Spleen (tissue), 11 donors: ENCODE measurements around the gene TMEM178B. TPM values are rescaled to one million over a fixed set of nuclear protein-coding genes. Genes with fewer than 3 reads are reported as not detected.

Experiments used
- DNase-seq: peaks from one replicate; pipeline ENCODE4 v3.0.0-alpha.2; 2020
- H3K27ac ChIP-seq, 8 donors: fragments of 200-600 bp; sonication (generic) in 7 of 8; 1 replicate in 4 of 8; 2 replicates in 4 of 8; pipeline versions ENCODE4 v1.5.0 to v1.8.0; 2016 to 2021; ENCODE audit warnings: inconsistent platforms in 4 of 8, mild to moderate bottlenecking in 4 of 8, moderate library complexity in 1 of 8
- H3K27me3 ChIP-seq, 7 donors: fragments of 200-600 bp; sonication (generic) in 6 of 7; replicated peaks in 1 of 7; 1 replicate in 4 of 7; 2 replicates in 3 of 7; pipeline versions ENCODE4 v1.5.0 to v1.8.0; 2016 to 2021; ENCODE audit warnings: inconsistent platforms in 3 of 7, mild to moderate bottlenecking in 1 of 7
- H3K36me3 ChIP-seq, 6 donors: fragments of 200-600 bp; sonication (generic) in 5 of 6; 1 replicate in 4 of 6; 2 replicates in 2 of 6; pipeline versions ENCODE4 v1.5.0 to v1.8.0; 2016 to 2021; ENCODE audit warnings: inconsistent platforms in 2 of 6
- H3K4me1 ChIP-seq, 6 donors: fragments of 200-600 bp; sonication (generic) in 5 of 6; 1 replicate in 3 of 6; 2 replicates in 3 of 6; pipeline versions ENCODE4 v1.5.0 to v1.8.0; 2016 to 2021; ENCODE audit warnings: inconsistent platforms in 3 of 6
- H3K4me3 ChIP-seq, 8 donors: fragments of 200-600 bp; sonication (generic) in 7 of 8; 1 replicate in 4 of 8; 2 replicates in 4 of 8; pipeline versions ENCODE4 v1.5.0 to v1.8.0; 2016 to 2021; ENCODE audit warnings: inconsistent platforms in 4 of 8, mild to moderate bottlenecking in 4 of 8, moderate library complexity in 2 of 8
- H3K9me3 ChIP-seq, 8 donors: fragments of 200-600 bp; sonication (generic) in 7 of 8; 1 replicate in 4 of 8; 2 replicates in 4 of 8; pipeline versions ENCODE4 v1.5.0 to v1.8.0; 2016 to 2021; ENCODE audit warnings: inconsistent platforms in 4 of 8
- CTCF ChIP-seq, 11 experiments: fragments of 200-600 bp in 7 of 11; fragments of 450-650 bp in 4 of 11; sonication (generic) in 4 of 11; IDR thresholded peaks in 8 of 11; conservative IDR thresholded peaks in 3 of 11; 1 replicate in 7 of 11; 2 replicates in 4 of 11; pipeline versions ENCODE4 v1.4.0 to v1.8.0; 2016 to 2021; ENCODE audit warnings: antibody characterized with exemption in 11 of 11, inconsistent platforms in 4 of 11, mild to moderate bottlenecking in 1 of 11
- POLR2A ChIP-seq, 3 donors: fragments of 450-650 bp; IDR thresholded peaks; one replicate each; pipeline ENCODE4 v1.5.1; 2017; ENCODE audit warnings: antibody characterized with exemption in 3 of 3, mild to moderate bottlenecking in 1 of 3
- POLR2AphosphoS5 ChIP-seq, 3 donors: sonication (generic); formaldehyde crosslinking; IDR thresholded peaks; one replicate each; pipeline ENCODE4 v1.5.1; 2017; ENCODE audit warnings: antibody characterized with exemption in 3 of 3
- WGBS, 5 donors: extraction: QIAGEN DNeasy Blood & Tissue Kit in 3 of 5; methylation state at CpG; one replicate each; pipeline versions ENCODE4 v1.1.5 to v1.1.7; 2013 to 2018; 5-methylcytosine and 5-hydroxymethylcytosine counted together
- intact Hi-C: fragments of 100-400 bp; cut with DNase I; formaldehyde crosslinking; loops from one replicate; pipeline ENCODE4 v1.15.0; 2023; ENCODE audit warnings: low total_unique reads
- polyA plus RNA-seq, 3 donors: library from polyadenylated mRNA; stranded (reverse); fragments of 200-250 nt; gene quantifications; one replicate each; pipeline ENCODE4 v1.2.1, GENCODE V29; 2013
- total RNA-seq, 7 donors: library from RNA; depleted of rRNA in 3 of 7; stranded (reverse); fragments of >200 nt in 3 of 7; fragmentation: NEBNext Ultra II Directional in 4 of 7; extraction: Animal tissue kit (Norgen Biotek cat#: 25700) in 4 of 7; gene quantifications; one replicate each; pipeline versions ENCODE4 v1.1.0 to v1.2.1, GENCODE V29; 2016 to 2021
- donor health status: healthy with polysubstance abuse.
- donor health status: DM: no; HTN: no; CAD: no; lungs with moderate emphysema.
- donor health status: DM: no; HTN: no; CAD: no.
- donor health status: Bipolar disorder and iron deficiency.
- donor health status: healthy.
- donor health status: DM: no; HTN: no; CAD: no.
- donor health status: DM: yes; HTN: yes; CAD: no.

The TMEM178B gene
- total and polyA plus RNA-seq, 10 donors, result 0.35 to 5.5 (median 1.3) TPM

GRCh38 chr7:141358386-141358785 lies 284.5 kb downstream of the TMEM178B start:
- intact Hi-C loops, result no loop called here
- Histone ChIP-seq H3K4me1 (no peaks in the 10 kb centered on the region), H3K27ac (no peak overlapping the region), H3K36me3 (no peaks in the 10 kb centered on the region), H3K27me3 (no peaks in the 10 kb centered on the region), H3K4me3 (no peak overlapping the region), H3K9me3 (peaks cover 0 to 5% (median 0%) of the 10 kb centered on the region in 8 donors)
- no peak for DNase-seq
- WGBS, 5 donors, result 72 to 87% (median 81%) methylated on average over 1 of the region's 1 CpG
- TF ChIP-seq POLR2A (IDR thresholded peaks at IDR 0.05) (no peak), CTCF (IDR thresholded peaks at IDR 0.05 in 8 of 11, conservative IDR thresholded peaks at IDR 0.05 in 3 of 11) (no peak), POLR2AphosphoS5 (IDR thresholded peaks at IDR 0.05) (no peak)

- 69 to 80% (median 77%) methylated on average over 3 of the region's 3 CpGs for WGBS, 5 donors
Measured at GRCh38 chr7:141359262-141359661, 285.4 kb downstream of the TMEM178B start.

GRCh38 chr7:141359740-141360415 lies 286.0 kb downstream of the TMEM178B start:
- H3K4me1 ChIP-seq, result no peaks in the 10 kb centered on the region
- no peak overlapping the region for H3K4me3 ChIP-seq
- no peaks in the 10 kb centered on the region for H3K36me3 ChIP-seq
- H3K27me3 ChIP-seq, result no peaks in the 10 kb centered on the region
- intact Hi-C loops, result no loop called here
- DNase-seq, result no peak
- no peak for TF ChIP-seq POLR2AphosphoS5 (IDR thresholded peaks at IDR 0.05)
- no peak for TF ChIP-seq CTCF (IDR thresholded peaks at IDR 0.05 in 8 of 11, conservative IDR thresholded peaks at IDR 0.05 in 3 of 11)
- no peak for TF ChIP-seq POLR2A (IDR thresholded peaks at IDR 0.05)
- WGBS, 5 donors, result 78 to 84% (median 80%) methylated on average over 5 of the region's 5 CpGs
- peaks cover 0 to 5% (median 0%) of the 10 kb centered on the region in 8 donors for H3K9me3 ChIP-seq
- no peak overlapping the region for H3K27ac ChIP-seq

More at GRCh38 chr7:141359262-141359661, 285.4 kb downstream of the TMEM178B start:
- H3K4me3 ChIP-seq, result no peak overlapping the region
- no peaks in the 10 kb centered on the region for H3K36me3 ChIP-seq
- no peaks in the 10 kb centered on the region for H3K27me3 ChIP-seq
- H3K9me3 ChIP-seq, result peaks cover 0 to 5% (median 0%) of the 10 kb centered on the region in 8 donors
- no peak overlapping the region for H3K27ac ChIP-seq
- H3K4me1 ChIP-seq, result no peaks in the 10 kb centered on the region
- TF ChIP-seq POLR2AphosphoS5 (IDR thresholded peaks at IDR 0.05) (no peak), POLR2A (IDR thresholded peaks at IDR 0.05) (no peak), CTCF (IDR thresholded peaks at IDR 0.05 in 8 of 11, conservative IDR thresholded peaks at IDR 0.05 in 3 of 11) (no peak)
- DNase-seq, result no peak
- intact Hi-C loops, result no loop called here

- H3K9me3 ChIP-seq, result peaks cover 0 to 5% (median 0%) of the 10 kb centered on the region in 8 donors
- 52 to 78% (median 66%) methylated on average over 3 of the region's 3 CpGs for WGBS, 5 donors
- H3K4me3 ChIP-seq, result no peak overlapping the region
- no peaks in the 10 kb centered on the region for H3K27me3 ChIP-seq
- TF ChIP-seq CTCF (IDR thresholded peaks at IDR 0.05 in 8 of 11, conservative IDR thresholded peaks at IDR 0.05 in 3 of 11), result no peak
- TF ChIP-seq POLR2AphosphoS5 (IDR thresholded peaks at IDR 0.05), result no peak
- TF ChIP-seq POLR2A (IDR thresholded peaks at IDR 0.05), result no peak
- no peaks in the 10 kb centered on the region for H3K4me1 ChIP-seq
- no peak for DNase-seq
- H3K27ac ChIP-seq, result no peak overlapping the region
- intact Hi-C loops, result no loop called here
- H3K36me3 ChIP-seq, result no peaks in the 10 kb centered on the region
Measured at GRCh38 chr7:141360416-141360760, 286.5 kb downstream of the TMEM178B start.
